ENCODE measurements around the gene PAK4. TPM values are rescaled to one million over a fixed set of nuclear protein-coding genes. Genes with fewer than 3 reads are reported as not detected.

PAK4 gene
- total RNA-seq, 3 donors from 2014 or later = 3.5 to 12.0 (median 10.2) TPM

GRCh38 chr19:39155114-39155700, 29.6 kb downstream of the PAK4 start:
- no peak for TF ChIP-seq CTCF (IDR thresholded peaks at IDR 0.05)
- DNase-seq (ENCODE audit: low spot score in 2 of 2) = no peak
- Histone ChIP-seq H3K27ac (peak overlapping the region; percentile 84), H3K4me3 (peak overlapping the region in 1 of 3 donors; percentile 46), H3K36me3 (no peaks in the 10 kb centered on the region), H3K27me3 (no peaks in the 10 kb centered on the region), H3K4me1 (peaks cover 38 to 58% of the 10 kb centered on the region in 2 donors), H3K9me3 (no peaks in the 10 kb centered on the region)
- intact Hi-C loops (cut with DNase I; ENCODE audit: low total_unique reads) = no loop called here

- peak overlapping the region; percentile 84 for H3K27ac ChIP-seq
Measured at GRCh38 chr19:39155741-39156140, 30.2 kb downstream of the PAK4 start.

GRCh38 chr19:39156326-39157230, 31.0 kb downstream of the PAK4 start:
- Histone ChIP-seq H3K27ac (peak overlapping the region; percentile 84), H3K4me1 (peaks cover 45 to 63% of the 10 kb centered on the region in 2 donors), H3K9me3 (no peaks in the 10 kb centered on the region), H3K27me3 (no peaks in the 10 kb centered on the region), H3K36me3 (no peaks in the 10 kb centered on the region), H3K4me3 (peak overlapping the region in 2 of 3 donors; percentile 14 to 59)
- TF ChIP-seq POLR2A (IDR thresholded peaks at IDR 0.05) (no peak), POLR2AphosphoS5 (IDR thresholded peaks at IDR 0.05) (no peak), CTCF (IDR thresholded peaks at IDR 0.05) (no peak)
- intact Hi-C loops (cut with DNase I; ENCODE audit: low total_unique reads) = no loop called here
- no peak for DNase-seq (ENCODE audit: low spot score in 2 of 2)

More at GRCh38 chr19:39155741-39156140, 30.2 kb downstream of the PAK4 start:
- Histone ChIP-seq H3K4me1 (peaks cover 40 to 61% of the 10 kb centered on the region in 2 donors), H3K27me3 (no peaks in the 10 kb centered on the region), H3K9me3 (no peaks in the 10 kb centered on the region), H3K4me3 (peak overlapping the region in 1 of 3 donors; percentile 59), H3K36me3 (no peaks in the 10 kb centered on the region)
- TF ChIP-seq POLR2A (IDR thresholded peaks at IDR 0.05) = no peak
- TF ChIP-seq POLR2AphosphoS5 (IDR thresholded peaks at IDR 0.05) = no peak
- no peak for TF ChIP-seq CTCF (IDR thresholded peaks at IDR 0.05)
- intact Hi-C loops (cut with DNase I; ENCODE audit: low total_unique reads) = no loop called here
- DNase-seq (ENCODE audit: low spot score in 2 of 2) = no peak

GRCh38 chr19:39157275-39157996, 31.9 kb downstream of the PAK4 start:
- Histone ChIP-seq H3K9me3 (no peaks in the 10 kb centered on the region), H3K4me3 (peak overlapping the region in 1 of 3 donors; percentile 59), H3K27me3 (no peaks in the 10 kb centered on the region), H3K4me1 (peaks cover 42 to 63% of the 10 kb centered on the region in 2 donors), H3K36me3 (no peaks in the 10 kb centered on the region), H3K27ac (peak overlapping the region in 1 of 2 donors; percentile 84)
- no peak for TF ChIP-seq CTCF (IDR thresholded peaks at IDR 0.05)
- TF ChIP-seq POLR2AphosphoS5 (IDR thresholded peaks at IDR 0.05) = no peak
- TF ChIP-seq POLR2A (IDR thresholded peaks at IDR 0.05) = no peak
- no peak for DNase-seq (ENCODE audit: low spot score in 2 of 2)
- intact Hi-C loops (cut with DNase I; ENCODE audit: low total_unique reads) = no loop called here
